ENCODE measurements around the gene MIPOL1.

DNA sequence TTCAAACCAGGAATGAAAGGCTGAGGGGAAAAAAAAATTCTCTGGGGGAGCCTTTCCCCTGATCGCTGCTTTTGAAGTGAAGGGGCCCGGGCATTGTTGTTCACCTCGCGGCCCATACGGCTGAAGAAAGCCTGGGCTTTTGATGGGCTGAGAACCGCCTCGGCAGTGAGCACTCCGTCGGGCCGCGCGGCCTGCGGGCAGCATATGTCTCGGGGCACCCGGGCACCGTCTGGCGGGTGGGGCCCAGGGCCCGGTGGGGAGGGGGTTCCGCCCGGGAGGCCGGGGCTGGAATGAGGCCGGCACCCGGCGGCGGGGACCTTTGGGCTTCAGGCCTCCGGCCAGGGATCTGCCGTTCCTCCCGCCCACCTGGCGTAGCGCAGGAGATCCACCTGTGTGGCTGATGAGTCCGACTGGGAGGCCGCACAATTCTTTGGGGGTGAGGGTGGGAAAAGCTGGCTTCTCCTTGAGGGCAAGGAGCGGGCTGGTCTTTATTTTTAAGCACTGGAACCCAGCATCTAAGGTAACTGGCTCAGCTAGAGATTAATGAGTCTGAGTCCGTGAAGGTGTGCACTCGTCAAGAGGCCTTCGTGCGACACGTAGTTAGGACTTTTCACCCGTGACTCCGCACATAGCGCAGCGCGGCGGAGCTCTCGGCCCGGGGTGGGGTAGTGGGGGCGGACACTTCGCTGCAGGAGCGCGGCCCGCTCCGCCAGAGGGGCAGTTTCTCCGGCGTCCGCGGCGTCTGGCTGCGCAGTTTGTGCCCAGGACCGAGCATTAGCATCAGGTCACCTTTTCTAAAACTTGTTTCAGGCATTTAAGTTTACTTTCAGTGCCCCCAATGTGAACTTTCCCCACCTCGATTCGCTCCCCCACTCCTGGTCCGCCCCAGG, 386.7 kb downstream of the MIPOL1 start:
- TF ChIP-seq, protein P1, sequence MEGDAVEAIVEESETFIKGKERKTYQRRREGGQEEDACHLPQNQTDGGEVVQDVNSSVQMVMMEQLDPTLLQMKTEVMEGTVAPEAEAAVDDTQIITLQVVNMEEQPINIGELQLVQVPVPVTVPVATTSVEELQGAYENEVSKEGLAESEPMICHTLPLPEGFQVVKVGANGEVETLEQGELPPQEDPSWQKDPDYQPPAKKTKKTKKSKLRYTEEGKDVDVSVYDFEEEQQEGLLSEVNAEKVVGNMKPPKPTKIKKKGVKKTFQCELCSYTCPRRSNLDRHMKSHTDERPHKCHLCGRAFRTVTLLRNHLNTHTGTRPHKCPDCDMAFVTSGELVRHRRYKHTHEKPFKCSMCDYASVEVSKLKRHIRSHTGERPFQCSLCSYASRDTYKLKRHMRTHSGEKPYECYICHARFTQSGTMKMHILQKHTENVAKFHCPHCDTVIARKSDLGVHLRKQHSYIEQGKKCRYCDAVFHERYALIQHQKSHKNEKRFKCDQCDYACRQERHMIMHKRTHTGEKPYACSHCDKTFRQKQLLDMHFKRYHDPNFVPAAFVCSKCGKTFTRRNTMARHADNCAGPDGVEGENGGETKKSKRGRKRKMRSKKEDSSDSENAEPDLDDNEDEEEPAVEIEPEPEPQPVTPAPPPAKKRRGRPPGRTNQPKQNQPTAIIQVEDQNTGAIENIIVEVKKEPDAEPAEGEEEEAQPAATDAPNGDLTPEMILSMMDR (IDR thresholded peaks at IDR 0.05; ENCODE audit: insufficient read depth, low read length, poor library complexity, severe bottlenecking), result no peak
- no peak for TF ChIP-seq EZH2phosphoT487 (conservative IDR thresholded peaks at IDR 0.05; ENCODE audit: low read length)

Data from SU-DHL-6 (cell line).